Ishikawa (cell line): ENCODE data around the gene KLF15.

Experiments used
- CEBPB ChIP-seq: IDR thresholded peaks from 2 replicates; pipeline ENCODE4 v1.6.1; 2012
- CREB1 ChIP-seq: IDR thresholded peaks from 2 replicates; pipeline ENCODE4 v1.6.1; 2012; ENCODE audit warnings: low read depth
- EP300 ChIP-seq: IDR thresholded peaks from 2 replicates; pipeline ENCODE4 v1.6.1; 2012; ENCODE audit warnings: borderline replicate concordance
- FOXM1 ChIP-seq: IDR thresholded peaks from 2 replicates; pipeline ENCODE4 v1.6.1; 2012; ENCODE audit warnings: low read depth, borderline replicate concordance
- NFIC ChIP-seq: IDR thresholded peaks from 2 replicates; pipeline ENCODE4 v1.6.1; 2012
- RAD21 ChIP-seq: IDR thresholded peaks from 2 replicates; pipeline ENCODE4 v1.6.1; 2012; ENCODE audit warnings: low read depth
- TAF1 ChIP-seq: IDR thresholded peaks from 2 replicates; pipeline ENCODE4 v1.6.1; 2012; ENCODE audit warnings: low read depth, mild to moderate bottlenecking
- TCF12 ChIP-seq: IDR thresholded peaks from 2 replicates; pipeline ENCODE4 v1.6.1; 2012; ENCODE audit warnings: low read depth
- TEAD4 ChIP-seq: IDR thresholded peaks from 2 replicates; pipeline ENCODE4 v1.6.1; 2012
- YY1 ChIP-seq: IDR thresholded peaks from 2 replicates; pipeline ENCODE4 v1.6.1; 2012; ENCODE audit warnings: low read depth
- ZBTB7A ChIP-seq: IDR thresholded peaks from 2 replicates; pipeline ENCODE4 v1.6.1; 2012; ENCODE audit warnings: low read depth
- TF ChIP-seq, protein P1 (sequence below): IDR thresholded peaks from 2 replicates; pipeline ENCODE4 v1.6.1; 2012; ENCODE audit warnings: low read depth, mild to moderate bottlenecking
- TF ChIP-seq, protein P2 (sequence below): IDR thresholded peaks from 2 replicates; pipeline ENCODE4 v1.6.1; 2012

DNA sequence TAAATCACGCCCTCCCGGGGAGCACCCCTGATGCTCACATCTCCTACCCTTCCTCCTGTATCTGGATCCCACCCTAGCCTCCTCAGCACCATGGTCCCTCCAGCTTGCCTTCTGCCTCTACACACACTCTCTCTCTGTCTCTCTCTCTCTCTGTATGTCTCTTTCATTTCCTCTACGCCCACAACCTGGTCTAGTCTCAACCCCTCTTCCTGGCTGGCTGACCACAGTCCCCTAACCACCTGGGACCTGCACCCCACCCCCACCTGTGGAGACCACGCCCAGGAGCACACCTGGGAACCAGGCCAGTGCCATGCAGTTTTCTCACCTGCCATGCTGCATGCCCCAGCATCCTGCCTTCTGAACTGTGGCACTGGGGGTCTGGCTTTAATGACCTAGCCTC, 33.5 kb upstream of the KLF15 start:
- TF ChIP-seq CREB1, result no peak
- TF ChIP-seq RAD21, result no peak
- TF ChIP-seq, protein P1, sequence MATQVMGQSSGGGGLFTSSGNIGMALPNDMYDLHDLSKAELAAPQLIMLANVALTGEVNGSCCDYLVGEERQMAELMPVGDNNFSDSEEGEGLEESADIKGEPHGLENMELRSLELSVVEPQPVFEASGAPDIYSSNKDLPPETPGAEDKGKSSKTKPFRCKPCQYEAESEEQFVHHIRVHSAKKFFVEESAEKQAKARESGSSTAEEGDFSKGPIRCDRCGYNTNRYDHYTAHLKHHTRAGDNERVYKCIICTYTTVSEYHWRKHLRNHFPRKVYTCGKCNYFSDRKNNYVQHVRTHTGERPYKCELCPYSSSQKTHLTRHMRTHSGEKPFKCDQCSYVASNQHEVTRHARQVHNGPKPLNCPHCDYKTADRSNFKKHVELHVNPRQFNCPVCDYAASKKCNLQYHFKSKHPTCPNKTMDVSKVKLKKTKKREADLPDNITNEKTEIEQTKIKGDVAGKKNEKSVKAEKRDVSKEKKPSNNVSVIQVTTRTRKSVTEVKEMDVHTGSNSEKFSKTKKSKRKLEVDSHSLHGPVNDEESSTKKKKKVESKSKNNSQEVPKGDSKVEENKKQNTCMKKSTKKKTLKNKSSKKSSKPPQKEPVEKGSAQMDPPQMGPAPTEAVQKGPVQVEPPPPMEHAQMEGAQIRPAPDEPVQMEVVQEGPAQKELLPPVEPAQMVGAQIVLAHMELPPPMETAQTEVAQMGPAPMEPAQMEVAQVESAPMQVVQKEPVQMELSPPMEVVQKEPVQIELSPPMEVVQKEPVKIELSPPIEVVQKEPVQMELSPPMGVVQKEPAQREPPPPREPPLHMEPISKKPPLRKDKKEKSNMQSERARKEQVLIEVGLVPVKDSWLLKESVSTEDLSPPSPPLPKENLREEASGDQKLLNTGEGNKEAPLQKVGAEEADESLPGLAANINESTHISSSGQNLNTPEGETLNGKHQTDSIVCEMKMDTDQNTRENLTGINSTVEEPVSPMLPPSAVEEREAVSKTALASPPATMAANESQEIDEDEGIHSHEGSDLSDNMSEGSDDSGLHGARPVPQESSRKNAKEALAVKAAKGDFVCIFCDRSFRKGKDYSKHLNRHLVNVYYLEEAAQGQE, result no peak
- TF ChIP-seq TEAD4, result no peak
- TF ChIP-seq FOXM1, result no peak
- TF ChIP-seq EP300, result no peak
- TF ChIP-seq CEBPB, result no peak
- TF ChIP-seq, protein P2, sequence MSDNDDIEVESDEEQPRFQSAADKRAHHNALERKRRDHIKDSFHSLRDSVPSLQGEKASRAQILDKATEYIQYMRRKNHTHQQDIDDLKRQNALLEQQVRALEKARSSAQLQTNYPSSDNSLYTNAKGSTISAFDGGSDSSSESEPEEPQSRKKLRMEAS, result no peak
- TF ChIP-seq TAF1, result no peak
- TF ChIP-seq TCF12, result no peak
- no peak for TF ChIP-seq YY1
- no peak for TF ChIP-seq NFIC
- TF ChIP-seq ZBTB7A, result no peak
